Activated CD8-positive, alpha-beta memory T cell treated with anti-CD3 and anti-CD28 coated beads for 24 hours (primary cell): ENCODE measurements around the gene TEAD4.
"Not testable (repeated sequence)": the region's sequence is repeated elsewhere in the genome, so short reads cannot be mapped to it uniquely, and the experiment has no call there.

ENCODE experiments used
- DNase-seq: peaks from one replicate; pipeline ENCODE4 v3.0.0-alpha.2; 2020

The TEAD4 gene

GRCh38 chr12:3054374-3054773 is 95.2 kb downstream of the TEAD4 start:
- DNase-seq: no peak

- no peak for DNase-seq
Observed at GRCh38 chr12:3055026-3055703, 96.0 kb downstream of the TEAD4 start.

- DNase-seq: no peak
Observed at GRCh38 chr12:3055704-3056467, 96.7 kb downstream of the TEAD4 start.

GRCh38 chr12:3061059-3061458 is 101.9 kb downstream of the TEAD4 start:
- DNase-seq: no peak

- DNase-seq: no peak
Observed at GRCh38 chr12:3061501-3062215, 102.5 kb downstream of the TEAD4 start.

- no peak for DNase-seq
Observed at GRCh38 chr12:3065300-3065699, 106.1 kb downstream of the TEAD4 start.

GRCh38 chr12:3065846-3066245 is 106.6 kb downstream of the TEAD4 start:
- not testable (repeated sequence) for DNase-seq

GRCh38 chr12:3069714-3070113 is 110.5 kb downstream of the TEAD4 start:
- no peak for DNase-seq

GRCh38 chr12:3071107-3071506 is 111.9 kb downstream of the TEAD4 start:
- no peak for DNase-seq

- no peak for DNase-seq
Observed at GRCh38 chr12:3071710-3072109, 112.5 kb downstream of the TEAD4 start.

GRCh38 chr12:3073438-3074250 is 114.4 kb downstream of the TEAD4 start:
- DNase-seq: peak; percentile 94

GRCh38 chr12:3075315-3075714 is 116.1 kb downstream of the TEAD4 start:
- DNase-seq: no peak

- DNase-seq: peak; percentile 88
Observed at GRCh38 chr12:3076730-3077571, 117.8 kb downstream of the TEAD4 start, which contains the start of gene TSPAN9. Gene TSPAN9, plus strand, starts transcription at chr12:3077379. Its CDS starts 123,815 bp downstream, at chr12:3201194.

- peak; percentile 70 for DNase-seq
Observed at GRCh38 chr12:3077572-3078081, 118.4 kb downstream of the TEAD4 start.

GRCh38 chr12:3078086-3078820 is 119.1 kb downstream of the TEAD4 start:
- no peak for DNase-seq

- DNase-seq: no peak
Observed at GRCh38 chr12:3081091-3081490, 121.9 kb downstream of the TEAD4 start.

- DNase-seq: no peak
Observed at GRCh38 chr12:3081886-3082285, 122.7 kb downstream of the TEAD4 start.

- DNase-seq: no peak
Observed at GRCh38 chr12:3083241-3083920, 124.2 kb downstream of the TEAD4 start.

GRCh38 chr12:3083921-3084347 is 124.7 kb downstream of the TEAD4 start:
- no peak for DNase-seq

GRCh38 chr12:3084742-3085141 is 125.5 kb downstream of the TEAD4 start:
- DNase-seq: no peak
